Measurements from ENCODE around the gene SEC31A.
"Not testable (repeated sequence)": the region's sequence is repeated elsewhere in the genome, so short reads cannot be mapped to it uniquely, and the experiment has no call there.

Gene SEC31A

DNA sequence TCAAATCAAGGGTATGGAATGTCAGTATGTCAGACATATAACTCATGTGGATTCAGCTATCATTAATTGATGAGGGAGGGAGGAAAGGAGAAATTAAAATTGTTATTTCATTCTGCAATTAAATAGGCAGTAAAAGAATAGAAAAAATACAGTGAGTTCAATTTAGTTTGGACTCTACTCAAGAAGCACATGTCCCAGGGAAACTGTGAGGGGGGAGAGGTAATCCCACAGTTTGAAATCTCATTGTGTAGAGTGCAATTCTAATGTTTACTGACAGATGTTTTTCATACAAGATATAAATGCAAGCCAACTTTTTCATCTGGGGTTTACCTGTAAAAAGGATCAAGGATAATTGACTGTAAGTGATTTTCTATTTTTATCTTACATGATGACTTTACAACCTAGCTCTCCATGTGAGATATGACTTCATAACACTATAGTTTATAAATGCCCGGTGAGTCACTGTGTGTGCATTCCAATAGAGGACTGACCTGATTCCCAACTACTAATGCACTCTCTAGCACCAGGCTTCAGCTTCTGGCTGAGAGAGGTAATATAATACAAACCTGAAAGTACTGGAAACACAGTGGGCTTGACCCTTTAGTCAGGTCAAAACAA is 57.1 kb downstream of the SEC31A start:
- DNase-seq = no peak

DNA sequence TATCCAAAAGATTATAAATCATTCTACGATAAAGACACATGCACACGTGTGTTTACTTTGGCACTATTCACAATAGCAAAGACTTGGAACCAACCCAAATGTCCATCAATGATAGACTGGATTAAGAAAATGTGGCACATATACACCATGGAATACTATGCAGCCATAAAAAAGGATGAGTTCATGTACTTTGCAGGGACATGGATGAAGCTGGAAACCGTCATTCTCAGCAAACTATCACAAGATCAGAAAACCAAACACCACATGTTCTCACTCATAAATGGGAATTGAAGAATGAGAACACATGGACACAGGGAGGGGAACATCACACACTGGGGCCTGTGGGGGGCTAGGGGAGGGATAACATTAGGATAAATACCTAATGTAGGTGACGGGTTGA is 57.9 kb downstream of the SEC31A start:
- not testable (repeated sequence) for DNase-seq

DNA sequence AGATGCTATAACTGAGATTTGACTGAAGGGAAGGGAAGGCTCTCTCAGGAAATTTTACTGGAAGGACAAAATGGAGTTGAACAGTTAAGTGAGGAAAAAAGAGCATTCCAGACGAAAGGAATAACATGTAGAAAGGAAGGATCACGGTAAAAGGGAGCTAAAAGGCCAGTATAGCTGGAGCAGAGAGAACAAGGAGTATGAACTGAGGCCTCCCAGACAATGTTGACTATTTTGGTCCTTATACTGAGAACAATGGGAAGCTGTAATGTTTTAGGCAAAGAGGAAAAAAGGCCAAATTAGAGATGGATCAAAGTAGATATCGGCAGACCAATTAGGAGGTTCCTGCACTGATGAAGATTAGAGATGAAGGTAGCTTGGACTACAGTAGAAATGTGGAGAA is 65.5 kb downstream of the SEC31A start:
- DNase-seq = no peak

DNA sequence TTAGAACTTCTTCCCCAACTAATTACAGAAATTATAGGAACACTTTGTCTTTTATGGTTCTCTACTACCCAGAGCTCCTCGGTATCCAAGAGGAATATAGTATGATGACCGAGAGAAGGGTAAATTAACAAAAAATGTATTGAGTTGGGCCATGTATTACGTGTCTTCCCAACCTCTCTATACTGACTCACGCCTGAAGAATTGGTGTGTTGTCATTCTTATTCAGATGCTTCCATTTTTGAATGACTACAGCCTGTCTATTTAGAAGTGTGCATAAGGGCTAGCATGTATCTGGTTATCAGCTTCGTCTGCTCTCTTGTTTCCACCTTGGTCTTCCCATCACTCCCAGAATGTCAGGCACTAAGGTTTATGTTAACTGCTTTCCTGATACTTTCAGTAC is 67.9 kb downstream of the SEC31A start:
- DNase-seq = no peak

DNA sequence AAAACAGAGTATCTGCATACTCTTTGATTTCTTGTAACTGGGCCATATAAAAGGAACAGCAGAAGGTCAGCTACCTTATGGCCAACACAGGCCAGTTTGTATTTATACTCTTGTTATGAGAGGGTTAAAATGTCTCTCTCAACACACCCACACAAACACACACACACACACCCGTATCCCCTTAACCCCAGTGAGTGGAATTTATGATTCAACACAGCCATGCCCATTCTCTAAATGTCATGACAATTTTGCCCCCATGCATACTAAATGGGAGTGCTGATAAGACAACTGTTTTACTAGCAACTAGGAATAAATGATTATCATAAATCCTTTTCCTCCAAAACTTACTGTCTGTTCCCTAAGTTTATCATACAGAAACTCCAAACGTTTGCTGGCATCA is 70.3 kb downstream of the SEC31A start:
- DNase-seq = no peak

DNA sequence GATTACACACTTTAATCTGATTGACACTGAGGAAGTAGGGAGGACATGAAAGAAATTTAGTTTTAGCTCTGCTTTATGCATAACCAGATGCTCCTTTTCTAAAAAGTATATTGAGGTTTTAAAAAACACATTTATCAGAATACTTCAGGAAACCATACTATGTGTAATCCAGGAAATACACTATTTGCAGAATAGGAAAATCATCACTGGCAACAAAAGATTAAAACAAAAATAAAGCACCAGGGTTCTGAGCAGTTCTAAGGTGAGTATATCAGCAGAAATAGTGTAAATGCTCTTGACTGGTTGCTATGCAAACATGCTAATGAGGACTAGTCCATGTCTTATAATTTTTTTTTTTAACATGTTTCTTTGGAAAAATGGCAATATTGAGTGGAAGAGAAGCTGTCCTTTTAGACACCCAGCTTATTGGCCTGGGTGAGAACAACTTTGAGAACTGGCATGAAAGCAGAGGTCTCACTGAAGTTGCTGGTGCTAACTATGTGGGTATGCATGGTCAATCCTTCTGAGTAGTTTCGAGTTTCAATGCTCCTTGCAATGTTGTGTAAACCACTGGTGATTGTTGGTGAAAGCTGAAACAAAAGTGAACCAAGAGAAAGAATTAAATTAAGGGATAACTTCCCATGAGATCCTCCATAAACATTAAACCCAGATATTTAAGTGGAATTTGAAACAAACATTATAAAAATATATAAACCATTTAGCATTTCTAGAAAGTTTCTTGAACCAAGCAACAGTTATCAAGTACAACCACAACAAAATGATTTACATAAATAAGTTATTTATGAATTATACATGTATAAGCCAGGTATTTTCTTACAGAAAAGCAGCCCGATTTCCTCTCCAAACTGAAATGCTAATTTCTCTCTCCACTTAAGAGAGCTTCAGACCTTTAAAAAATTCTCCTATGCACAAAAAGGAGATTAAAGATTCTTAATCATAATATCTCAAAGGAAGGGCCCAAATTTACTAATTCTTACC is 72.0 kb downstream of the SEC31A start:
- DNase-seq = no peak

DNA sequence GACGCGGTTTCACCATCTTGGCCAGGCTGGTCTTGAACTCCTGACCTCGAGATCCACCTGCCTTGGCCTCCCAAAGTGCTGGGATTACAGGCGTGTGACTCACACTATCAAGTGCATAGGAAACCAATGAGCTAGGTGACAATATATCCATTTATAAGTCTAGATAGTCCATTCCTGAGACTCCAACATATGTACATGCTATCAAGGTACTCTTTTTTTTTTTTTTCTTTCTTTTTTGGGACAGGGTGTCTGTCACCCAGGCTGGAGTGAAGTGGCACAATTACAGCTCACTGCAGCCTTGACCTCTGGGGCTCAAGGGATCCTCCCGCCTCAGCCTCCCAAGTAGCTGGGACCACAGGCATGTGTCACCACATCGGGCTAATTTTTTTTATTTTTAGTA is 74.1 kb downstream of the SEC31A start:
- not testable (repeated sequence) for DNase-seq

DNA sequence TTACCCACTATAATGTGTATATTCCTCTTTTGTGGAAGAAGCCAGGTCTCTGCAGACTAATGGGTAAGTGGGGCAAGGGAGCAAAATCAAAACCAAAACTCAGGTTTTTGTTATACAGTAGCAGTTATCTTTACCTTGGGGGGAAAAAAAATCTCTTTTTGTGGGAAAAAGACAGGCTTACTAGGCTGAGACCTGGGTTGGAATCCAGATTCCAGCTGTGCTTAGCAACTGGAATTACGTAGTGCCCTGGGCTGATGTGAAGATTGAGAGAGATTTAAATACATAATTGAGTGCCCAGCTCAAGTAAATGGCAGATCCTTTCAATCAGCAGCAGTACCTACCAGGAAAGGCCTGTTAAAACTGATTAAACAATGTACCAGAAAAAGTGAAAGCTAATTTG is 76.9 kb downstream of the SEC31A start:
- no peak for DNase-seq

DNA sequence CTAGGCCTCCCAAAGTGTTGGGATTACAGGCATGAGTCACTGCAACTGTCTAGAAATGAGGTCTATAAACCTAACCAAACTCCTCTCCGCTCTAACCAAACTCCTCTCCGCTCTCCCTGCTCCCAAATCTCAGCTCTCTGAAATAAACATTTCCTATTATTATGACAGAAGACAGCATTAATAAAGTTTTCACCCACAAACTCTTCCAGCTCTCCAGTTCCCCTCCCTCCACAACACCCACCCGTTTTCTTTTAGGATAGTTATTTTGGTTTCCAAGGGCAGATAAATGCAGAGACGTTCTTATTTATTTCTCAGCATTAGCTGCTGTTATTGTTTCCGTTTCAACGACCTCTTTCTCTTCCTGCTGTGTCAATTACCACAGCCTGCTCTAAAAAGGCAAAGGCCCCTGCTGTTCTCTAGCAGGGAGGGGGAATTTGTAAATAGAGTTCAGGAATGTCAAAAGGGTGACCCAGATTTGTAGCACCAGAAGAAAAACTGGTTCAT is 79.1 kb downstream of the SEC31A start:
- DNase-seq = no peak

DNA sequence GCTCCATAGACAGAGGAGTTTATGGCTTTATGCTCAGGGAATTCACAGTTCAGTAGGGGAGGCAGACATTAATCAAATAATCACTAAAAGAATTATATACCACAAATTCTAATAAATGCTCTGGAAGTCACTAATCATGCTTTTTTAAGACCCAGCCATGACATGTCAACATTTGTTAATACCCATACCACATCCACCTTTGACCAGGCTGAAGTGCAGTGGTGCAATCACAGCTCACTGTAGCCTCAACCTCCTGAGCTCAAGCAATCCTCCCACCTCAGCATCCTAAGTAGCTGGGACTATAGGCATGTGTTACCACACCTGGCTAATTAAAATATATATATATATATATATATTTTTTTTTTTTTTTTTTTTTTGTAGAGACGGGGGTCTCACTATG is 79.6 kb downstream of the SEC31A start:
- DNase-seq = no peak

DNA sequence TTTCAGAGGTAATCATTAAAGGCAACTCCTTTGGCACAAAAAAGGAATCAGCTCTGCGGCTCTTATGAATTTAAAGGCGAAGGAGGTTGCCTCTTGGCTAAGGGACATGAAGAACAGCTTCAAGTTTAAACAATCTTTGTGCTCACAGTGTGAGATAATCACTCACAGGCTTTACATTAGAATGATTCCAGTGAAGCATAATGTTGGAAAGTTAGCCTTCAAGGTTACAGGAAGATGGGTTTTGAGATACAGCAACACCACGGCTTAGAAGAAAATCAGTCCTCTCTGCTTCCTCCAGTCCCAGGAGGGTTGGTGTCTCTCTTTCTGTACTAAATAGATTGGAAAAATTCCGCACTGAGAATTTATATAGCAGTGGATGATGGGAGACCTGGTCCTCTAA is 80.8 kb downstream of the SEC31A start:
- no peak for DNase-seq

DNA sequence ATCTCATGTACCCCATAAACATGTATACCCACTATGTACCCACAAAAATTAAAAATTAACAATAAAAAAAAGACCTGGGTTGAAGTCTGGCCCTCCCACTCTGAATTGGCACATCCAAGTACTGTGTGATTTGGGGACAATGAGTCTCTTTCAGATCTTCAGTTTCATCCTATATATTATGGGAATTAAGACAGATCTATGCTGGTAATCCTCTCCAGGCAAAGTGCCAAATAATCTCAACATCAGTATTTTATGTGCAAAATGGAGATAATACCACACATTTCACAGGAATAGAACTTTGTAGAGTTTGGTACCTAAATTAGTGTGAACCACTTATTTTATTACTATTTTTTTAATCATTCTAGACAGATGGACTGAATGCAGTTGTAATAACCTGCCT is 81.3 kb downstream of the SEC31A start:
- no peak for DNase-seq

DNA sequence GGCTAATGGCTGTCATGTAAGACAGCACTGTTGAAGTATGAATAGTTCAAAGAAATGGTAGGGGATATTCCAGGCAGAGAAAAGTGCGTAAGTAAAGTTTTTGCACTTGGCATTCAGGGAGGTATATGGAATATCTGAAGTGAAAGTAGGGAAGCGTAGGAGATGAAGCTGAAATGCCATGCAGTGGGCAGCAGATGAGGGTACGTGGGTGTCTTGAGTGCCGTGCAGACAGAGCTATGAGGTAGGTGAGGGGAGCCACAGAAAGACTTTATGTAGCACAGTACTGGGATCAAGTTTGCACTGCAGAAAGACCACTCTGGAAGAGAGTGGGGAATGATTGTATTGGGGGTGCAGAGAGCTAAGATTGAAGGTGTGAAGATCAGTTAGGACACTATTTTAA is 87.2 kb downstream of the SEC31A start:
- DNase-seq = no peak

DNA sequence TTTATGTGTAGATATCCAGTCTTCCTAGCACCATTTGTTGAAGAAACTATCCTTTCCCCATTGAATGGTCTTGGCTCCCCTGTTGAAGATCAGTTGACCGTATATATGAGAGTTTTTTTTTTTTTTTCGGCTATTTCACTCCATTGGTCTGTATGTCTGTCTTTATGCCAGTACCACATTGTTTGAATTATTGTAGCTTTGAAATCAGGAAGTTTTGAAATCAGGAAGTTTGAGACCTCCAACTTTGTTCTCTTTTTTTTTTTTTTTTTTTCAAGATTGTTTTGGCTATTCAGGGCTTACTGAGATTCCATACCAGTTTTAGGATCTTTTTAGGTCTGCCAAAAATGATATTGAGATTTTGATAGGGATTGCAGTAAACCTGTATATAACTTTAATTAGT is 88.0 kb downstream of the SEC31A start:
- DNase-seq = no peak

DNA sequence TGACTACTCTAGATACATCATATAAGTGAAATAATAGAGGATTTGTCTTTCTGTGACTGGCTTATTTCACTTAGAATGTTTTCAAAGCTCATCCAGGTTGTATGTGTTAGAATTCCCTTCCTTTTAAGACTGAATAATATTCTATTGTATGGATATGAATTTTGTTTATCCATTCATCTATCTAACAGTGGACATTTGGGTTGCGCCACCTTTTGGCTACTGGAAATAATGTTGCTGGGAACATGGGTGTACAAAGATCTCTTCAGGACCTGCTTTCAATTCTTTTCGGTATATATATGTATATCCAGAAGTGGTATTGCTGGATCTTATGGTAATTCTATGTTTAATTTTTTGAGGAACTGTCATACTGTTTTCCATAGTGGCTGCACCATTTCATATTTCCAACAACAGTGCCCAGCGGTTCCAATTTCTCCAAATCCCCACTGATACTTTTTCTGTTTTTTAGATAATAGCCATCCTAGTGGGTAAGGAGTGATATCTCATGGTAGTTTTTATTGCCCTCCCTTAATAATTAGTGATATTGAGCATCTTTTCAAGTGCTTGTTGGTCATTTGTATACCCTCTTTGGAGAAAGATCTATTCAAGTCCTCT is 88.9 kb downstream of the SEC31A start:
- DNase-seq = no peak

DNA sequence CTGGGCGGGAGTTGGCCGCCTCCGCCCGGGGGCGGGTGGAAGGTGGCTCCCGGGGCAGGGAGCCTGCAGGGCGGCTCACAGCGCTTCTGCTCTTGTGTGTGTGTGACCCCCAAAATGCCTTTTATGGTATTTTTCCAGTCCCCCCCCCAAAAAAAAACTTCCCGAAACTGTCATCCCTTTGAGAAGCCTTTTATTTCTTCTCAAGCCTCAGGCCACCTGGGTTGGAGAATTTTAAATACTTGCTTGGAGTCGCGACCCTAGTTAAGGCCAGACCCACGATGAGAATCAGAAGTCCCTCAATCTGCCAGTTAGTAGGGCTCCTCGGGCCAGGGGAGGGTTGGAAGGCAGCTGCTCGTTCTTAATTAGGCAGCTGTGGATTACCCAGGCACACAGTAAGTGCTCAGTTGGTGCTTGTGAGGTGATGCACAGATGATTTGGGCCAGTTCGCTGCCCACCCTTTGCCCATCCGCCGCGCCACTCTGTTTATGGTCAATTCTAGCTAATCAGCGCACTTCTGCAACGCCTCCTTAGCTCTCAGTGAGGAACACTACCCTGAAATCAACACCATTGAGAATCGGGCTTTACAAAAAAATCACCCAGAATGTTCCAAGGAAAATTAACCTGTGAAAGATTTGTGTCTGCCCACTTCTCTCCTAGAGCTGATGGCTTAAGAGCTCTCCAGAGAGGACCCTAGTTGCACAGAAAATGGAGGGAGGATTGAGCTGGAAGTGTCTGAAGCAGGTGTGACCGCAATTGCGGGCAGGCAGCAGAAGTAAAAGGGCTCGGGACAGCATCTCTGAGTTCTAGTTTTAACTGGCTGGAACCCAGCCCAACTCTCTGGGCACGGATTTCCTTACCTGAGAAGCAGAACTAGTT is 91.7 kb downstream of the SEC31A start:
- DNase-seq = no peak

DNA sequence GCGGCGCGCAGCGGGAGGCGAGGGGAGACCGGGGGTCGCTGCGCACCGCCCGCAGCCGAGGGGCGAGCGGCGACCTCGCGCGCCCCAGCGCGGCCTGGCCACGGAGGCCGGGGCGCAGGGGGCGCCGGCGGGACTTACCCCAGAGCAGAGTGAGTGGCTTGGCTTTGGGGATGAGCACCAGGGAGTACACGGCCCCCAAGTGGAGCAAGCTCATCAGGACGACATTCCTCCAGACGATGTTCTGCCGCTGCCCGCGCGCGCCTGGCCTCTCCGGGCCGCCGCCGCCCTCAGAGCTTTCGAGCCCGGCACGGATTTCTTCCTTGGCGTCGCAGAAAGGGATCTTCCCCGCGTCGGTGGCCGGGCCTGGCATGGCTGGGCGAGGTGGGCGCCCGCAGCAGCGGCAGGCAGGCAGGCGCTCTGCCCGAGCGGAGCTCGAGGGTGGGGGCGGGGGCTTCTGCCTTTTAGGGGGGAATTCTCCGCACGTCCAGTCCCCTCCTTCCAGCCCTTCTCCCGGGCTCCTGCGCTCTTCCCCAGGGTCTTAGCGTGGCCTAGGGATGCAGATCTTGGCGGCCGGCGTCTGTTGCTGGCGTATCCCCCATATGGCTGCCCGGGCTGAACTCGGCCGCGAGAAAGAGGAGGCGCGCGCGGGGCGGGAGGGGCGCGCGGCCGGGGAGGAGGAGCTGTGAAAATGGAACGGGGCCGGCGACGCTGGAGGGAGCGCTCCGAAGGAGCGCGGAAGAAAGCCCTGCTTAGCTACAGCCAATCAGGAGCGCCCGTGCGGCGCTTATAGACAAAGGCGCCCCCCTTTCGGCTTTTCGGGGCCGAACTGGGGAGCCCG is 92.6 kb downstream of the SEC31A start, which contains the start of gene SCD5:
Gene SCD5, minus strand, starts transcription at position 629 of the 838 bp plus-strand sequence. Its CDS starts 259 bp downstream, at position 370.
- DNase-seq = peak; percentile 6

DNA sequence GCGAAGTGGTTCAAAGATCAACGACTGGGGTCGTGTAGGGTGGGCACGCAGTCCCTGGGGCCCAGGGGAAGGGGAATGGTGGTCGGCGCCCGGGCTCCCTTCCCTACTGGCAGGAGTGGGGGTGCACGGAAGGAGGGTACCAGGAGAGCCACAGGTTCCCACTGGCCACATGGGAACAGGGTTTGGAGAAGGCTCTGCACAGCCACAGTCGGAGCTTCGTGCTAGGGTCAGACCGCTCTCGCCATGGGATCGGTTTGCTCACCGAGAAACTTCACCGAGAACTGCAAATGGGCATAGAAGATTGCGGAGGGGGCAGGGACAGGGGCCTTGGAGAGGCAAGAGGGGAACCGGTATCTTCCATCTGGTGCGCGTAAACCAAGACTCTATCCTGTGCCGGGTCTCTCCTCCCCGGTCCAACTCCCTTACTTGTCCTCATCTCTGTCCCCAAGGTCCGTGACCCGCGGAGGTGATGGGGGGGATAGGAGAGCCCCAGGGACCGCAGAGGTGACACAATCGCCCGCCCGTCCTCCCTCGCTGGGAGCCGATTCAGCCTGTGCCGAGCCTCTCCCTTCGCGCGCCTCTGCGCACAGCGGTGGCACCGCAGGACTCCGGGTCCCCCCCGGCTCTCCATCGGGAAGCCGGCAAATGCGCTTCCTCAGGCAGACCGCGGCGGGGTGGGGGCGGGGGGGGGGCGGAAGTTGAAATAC is 93.4 kb downstream of the SEC31A start:
- DNase-seq = no peak

DNA sequence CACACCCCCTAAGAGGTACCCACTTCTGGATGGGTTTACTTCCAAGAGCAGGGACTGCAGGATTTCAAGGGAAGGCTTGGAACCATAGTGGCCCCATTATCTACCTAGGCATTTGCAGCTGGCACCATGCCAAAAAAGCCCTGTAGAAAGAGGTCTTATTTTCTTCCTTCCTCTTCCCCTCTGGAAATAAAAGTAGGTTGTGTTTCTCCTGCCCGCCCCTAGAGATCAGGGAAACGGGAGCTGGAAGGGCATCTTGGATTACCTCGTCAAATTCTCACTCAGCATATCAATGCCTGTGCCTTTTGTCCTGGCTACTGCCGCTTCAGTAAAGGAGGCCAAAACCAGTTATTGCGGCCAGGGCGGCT is 93.9 kb downstream of the SEC31A start:
- no peak for DNase-seq

DNA sequence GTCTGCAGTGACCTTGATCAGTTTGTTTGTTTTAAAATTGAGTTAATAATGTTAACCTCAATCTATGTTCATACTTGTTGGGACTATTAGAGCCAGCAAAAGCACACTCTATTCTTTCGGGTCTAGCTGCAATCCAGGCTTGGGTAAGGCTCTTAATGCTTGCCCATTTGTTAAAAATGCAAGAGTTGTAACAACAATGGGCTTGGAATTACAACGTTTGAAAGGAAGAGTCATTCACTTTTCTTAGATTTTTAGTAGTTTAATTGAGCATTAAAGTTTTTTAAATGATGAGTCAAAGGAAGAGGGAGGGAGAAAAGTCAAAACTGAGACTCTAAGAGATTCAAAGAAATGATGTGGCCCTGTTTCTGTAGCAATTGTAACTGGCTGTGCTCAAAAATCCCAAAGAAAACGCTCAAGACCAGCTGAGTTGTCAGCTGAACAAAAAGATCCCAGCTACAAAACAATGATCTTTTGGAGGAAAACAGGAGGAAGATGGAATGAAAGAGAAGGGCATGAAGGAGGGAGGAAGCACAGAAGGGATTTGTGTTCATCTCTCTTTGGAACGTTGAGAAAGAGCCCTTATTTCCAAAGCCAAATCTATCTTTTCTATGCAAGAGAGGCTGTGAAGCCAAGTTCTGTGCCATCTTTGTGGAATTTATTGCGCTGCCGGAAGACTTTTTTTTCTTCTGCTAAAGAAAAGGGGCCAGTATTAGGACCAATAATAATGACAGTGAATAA is 97.9 kb downstream of the SEC31A start:
- DNase-seq = no peak
